ENCODE measurements around the gene KLF5. TPM values are rescaled to one million over a fixed set of nuclear protein-coding genes. Genes with fewer than 3 reads are reported as not detected.

Gene KLF5
- total and polyA plus RNA-seq, 4 experiments from 2014 or later = 0.83 to 5.4 (median 4.2) TPM

DNA sequence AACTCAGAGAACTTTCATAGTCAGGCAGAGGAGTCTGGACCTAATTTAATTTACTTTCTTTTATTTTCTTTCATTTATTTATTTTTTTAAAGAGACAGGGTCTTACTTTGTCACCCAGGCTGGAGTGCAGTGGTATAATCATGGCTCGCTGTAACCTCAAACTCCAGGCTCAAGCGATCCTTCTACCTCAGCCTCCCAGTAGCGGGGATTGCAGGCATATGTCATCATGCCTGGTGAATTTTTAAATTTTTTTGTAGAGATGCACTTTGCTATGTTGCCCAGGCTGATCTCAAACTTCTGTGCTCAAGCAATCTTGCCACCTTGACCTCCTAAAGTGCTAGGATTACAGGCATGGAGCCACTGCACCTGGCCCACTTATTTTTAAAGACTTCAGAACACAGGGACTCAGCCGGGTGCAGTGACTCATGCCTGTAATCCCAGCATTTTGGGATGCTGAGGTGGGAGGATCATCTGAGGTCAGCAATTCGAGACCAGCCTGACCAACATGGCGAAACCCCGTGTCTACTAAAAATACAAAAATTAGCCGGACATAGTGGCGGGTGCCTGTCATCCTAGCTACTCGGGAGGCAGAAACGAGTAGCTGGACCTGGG lies 50.6 kb downstream of the KLF5 start:
- H3K27ac Mint-ChIP-seq = no peak overlapping the region
- H3K27ac ChIP-seq (ENCODE audit: low read depth, low read length) = no peak overlapping the region
- H3K36me3 Mint-ChIP-seq = no peaks in the 10 kb centered on the region
- no peak for DNase-seq
- H3K27me3 ChIP-seq (ENCODE audit: insufficient read depth, low read length) = no peaks in the 10 kb centered on the region
- no peaks in the 10 kb centered on the region for H3K9me3 Mint-ChIP-seq
- intact Hi-C loops (cut with micrococcal nuclease) = no loop called here
- CTCF ChIA-PET (ENCODE audit: partially characterized antibody) = no interaction called here
- no peak overlapping the region for H3K4me3 Mint-ChIP-seq
- no peaks in the 10 kb centered on the region for H3K4me1 ChIP-seq (ENCODE audit: insufficient read depth, low read length)
- POLR2A ChIA-PET (ENCODE audit: partially characterized antibody) = no interaction called here
- H3K36me3 ChIP-seq (ENCODE audit: insufficient read depth, low read length) = no peaks in the 10 kb centered on the region
- no peaks in the 10 kb centered on the region for H3K9me3 ChIP-seq (ENCODE audit: control insufficient read depth in 1 of 2, low read length in 2 of 2)
- H3K4me3 ChIP-seq (ENCODE audit: low read length in 2 of 2) = no peak overlapping the region
- H3K27me3 Mint-ChIP-seq = peaks cover 1 to 7% of the 10 kb centered on the region in 2 donors
- no peaks in the 10 kb centered on the region for H3K4me1 Mint-ChIP-seq

DNA sequence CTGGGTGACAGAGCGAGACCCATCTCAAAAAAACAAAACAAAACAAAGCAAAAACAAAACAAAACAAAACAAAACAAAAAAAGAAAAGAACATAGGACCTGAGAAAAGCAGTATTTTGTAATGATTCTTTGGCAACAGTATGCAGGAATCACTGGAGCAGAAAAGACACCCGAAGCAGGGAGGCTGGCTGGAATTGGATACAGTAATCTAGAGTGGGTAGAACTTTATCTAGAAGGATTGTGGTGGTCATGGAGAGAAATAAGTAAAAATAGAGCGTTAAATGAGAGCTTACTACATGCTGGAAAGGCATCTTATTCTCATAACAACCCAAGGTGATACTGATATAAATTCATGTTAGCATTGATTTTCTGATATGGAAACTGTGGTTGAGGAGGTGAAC lies 51.2 kb downstream of the KLF5 start:
- Mint-ChIP-seq H3K9me3 (no peaks in the 10 kb centered on the region), H3K4me3 (no peak overlapping the region), H3K27me3 (peaks cover 1 to 7% of the 10 kb centered on the region in 2 donors), H3K27ac (no peak overlapping the region), H3K4me1 (no peaks in the 10 kb centered on the region), H3K36me3 (no peaks in the 10 kb centered on the region)
- Histone ChIP-seq H3K27me3 (ENCODE audit: insufficient read depth, low read length) (no peaks in the 10 kb centered on the region), H3K27ac (ENCODE audit: low read depth, low read length) (no peak overlapping the region), H3K4me3 (ENCODE audit: low read length in 2 of 2) (no peak overlapping the region), H3K36me3 (ENCODE audit: insufficient read depth, low read length) (no peaks in the 10 kb centered on the region), H3K9me3 (ENCODE audit: control insufficient read depth in 1 of 2, low read length in 2 of 2) (no peaks in the 10 kb centered on the region), H3K4me1 (ENCODE audit: insufficient read depth, low read length) (no peaks in the 10 kb centered on the region)
- intact Hi-C loops (cut with micrococcal nuclease) = no loop called here
- POLR2A ChIA-PET (ENCODE audit: partially characterized antibody) = no interaction called here
- CTCF ChIA-PET (ENCODE audit: partially characterized antibody) = no interaction called here
- no peak for DNase-seq

DNA sequence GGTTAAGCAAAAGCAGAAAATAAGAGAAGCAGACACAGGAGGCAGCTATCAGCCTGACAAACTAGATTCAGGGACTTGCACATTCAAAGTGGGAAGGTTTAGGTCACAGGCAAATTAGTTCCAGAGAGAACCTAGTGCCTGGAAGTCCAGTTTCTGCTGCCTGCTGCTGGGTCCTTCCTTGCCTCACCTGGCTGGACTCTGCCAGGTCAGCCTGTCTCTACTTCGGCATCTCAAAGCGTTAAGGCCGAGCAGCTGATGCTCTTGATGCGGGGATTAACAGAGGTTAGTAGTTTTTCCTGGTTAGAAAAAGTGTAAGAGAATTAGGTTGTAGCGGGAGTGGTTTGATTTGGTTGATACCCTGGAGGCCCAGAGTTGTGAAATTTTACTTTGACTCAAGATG lies 52.0 kb downstream of the KLF5 start:
- Mint-ChIP-seq H3K9me3 (no peaks in the 10 kb centered on the region), H3K4me3 (no peak overlapping the region), H3K4me1 (no peaks in the 10 kb centered on the region), H3K27me3 (peaks cover 1 to 7% of the 10 kb centered on the region in 2 donors), H3K27ac (no peak overlapping the region), H3K36me3 (no peaks in the 10 kb centered on the region)
- no peak overlapping the region for H3K27ac ChIP-seq (ENCODE audit: low read depth, low read length)
- H3K4me3 ChIP-seq (ENCODE audit: low read length in 2 of 2) = no peak overlapping the region
- no peaks in the 10 kb centered on the region for H3K27me3 ChIP-seq (ENCODE audit: insufficient read depth, low read length)
- CTCF ChIA-PET (ENCODE audit: partially characterized antibody) = no interaction called here
- POLR2A ChIA-PET (ENCODE audit: partially characterized antibody) = no interaction called here
- intact Hi-C loops (cut with micrococcal nuclease) = no loop called here
- DNase-seq = no peak
- no peaks in the 10 kb centered on the region for H3K9me3 ChIP-seq (ENCODE audit: control insufficient read depth in 1 of 2, low read length in 2 of 2)
- no peaks in the 10 kb centered on the region for H3K36me3 ChIP-seq (ENCODE audit: insufficient read depth, low read length)
- H3K4me1 ChIP-seq (ENCODE audit: insufficient read depth, low read length) = no peaks in the 10 kb centered on the region

DNA sequence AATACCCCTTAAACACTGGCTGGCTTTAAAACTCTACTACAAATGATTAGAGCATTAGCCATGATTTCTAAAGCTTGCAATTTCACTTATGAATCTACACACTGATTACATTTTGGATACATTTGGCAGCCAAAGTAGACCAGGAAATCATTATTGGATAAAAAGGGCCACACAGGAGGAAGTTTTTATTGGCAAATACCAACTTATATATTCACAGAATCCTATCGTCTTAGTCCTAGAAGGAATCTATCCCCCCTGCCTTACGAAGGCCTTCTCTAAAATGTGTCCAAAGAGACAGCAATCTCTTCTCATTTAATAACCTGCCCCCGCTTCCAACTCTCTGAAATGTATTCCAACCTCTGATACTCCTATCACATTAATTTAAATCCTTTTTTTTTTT lies 52.5 kb downstream of the KLF5 start:
- no peak for DNase-seq
- peaks cover 1 to 7% of the 10 kb centered on the region in 2 donors for H3K27me3 Mint-ChIP-seq
- Histone ChIP-seq H3K36me3 (ENCODE audit: insufficient read depth, low read length) (no peaks in the 10 kb centered on the region), H3K27me3 (ENCODE audit: insufficient read depth, low read length) (no peaks in the 10 kb centered on the region), H3K27ac (ENCODE audit: low read depth, low read length) (no peak overlapping the region), H3K4me1 (ENCODE audit: insufficient read depth, low read length) (no peaks in the 10 kb centered on the region), H3K9me3 (ENCODE audit: control insufficient read depth in 1 of 2, low read length in 2 of 2) (no peaks in the 10 kb centered on the region), H3K4me3 (ENCODE audit: low read length in 2 of 2) (no peak overlapping the region)
- no peaks in the 10 kb centered on the region for H3K36me3 Mint-ChIP-seq
- intact Hi-C loops (cut with micrococcal nuclease) = no loop called here
- no peak overlapping the region for H3K4me3 Mint-ChIP-seq
- H3K27ac Mint-ChIP-seq = no peak overlapping the region
- ChIA-PET CTCF (ENCODE audit: partially characterized antibody) (no interaction called here), POLR2A (ENCODE audit: partially characterized antibody) (no interaction called here)
- no peaks in the 10 kb centered on the region for H3K4me1 Mint-ChIP-seq
- H3K9me3 Mint-ChIP-seq = no peaks in the 10 kb centered on the region

DNA sequence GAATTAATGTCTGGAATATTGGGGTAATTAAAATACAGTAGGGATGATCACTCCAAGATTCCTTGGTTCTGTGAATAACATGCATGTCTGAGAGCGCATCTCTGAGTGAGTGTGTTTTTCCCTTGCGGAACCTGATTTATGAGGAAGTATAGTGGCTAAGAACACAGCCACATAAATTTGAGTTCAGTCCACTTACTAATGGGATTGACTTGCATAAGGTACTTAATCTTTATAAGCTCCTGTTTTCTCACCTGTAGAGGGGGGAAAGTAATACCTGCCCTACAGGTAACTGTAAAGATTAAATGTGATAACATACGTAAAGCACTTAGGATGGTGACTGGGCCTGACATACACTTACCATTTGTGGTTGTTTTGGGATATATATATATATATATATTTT lies 60.8 kb downstream of the KLF5 start:
- ChIA-PET CTCF (ENCODE audit: partially characterized antibody) (no interaction called here), POLR2A (ENCODE audit: partially characterized antibody) (no interaction called here)
- Histone ChIP-seq H3K4me3 (ENCODE audit: low read length in 2 of 2) (no peak overlapping the region), H3K27ac (ENCODE audit: low read depth, low read length) (no peak overlapping the region), H3K9me3 (ENCODE audit: control insufficient read depth in 1 of 2, low read length in 2 of 2) (no peaks in the 10 kb centered on the region), H3K4me1 (ENCODE audit: insufficient read depth, low read length) (no peaks in the 10 kb centered on the region), H3K27me3 (ENCODE audit: insufficient read depth, low read length) (no peaks in the 10 kb centered on the region), H3K36me3 (ENCODE audit: insufficient read depth, low read length) (no peaks in the 10 kb centered on the region)
- H3K36me3 Mint-ChIP-seq = no peaks in the 10 kb centered on the region
- H3K27me3 Mint-ChIP-seq = peaks cover 0 to 2% of the 10 kb centered on the region in 2 donors
- no peak overlapping the region for H3K27ac Mint-ChIP-seq
- DNase-seq = no peak
- no peaks in the 10 kb centered on the region for H3K9me3 Mint-ChIP-seq
- no peak overlapping the region for H3K4me3 Mint-ChIP-seq
- intact Hi-C loops (cut with micrococcal nuclease) = no loop called here
- H3K4me1 Mint-ChIP-seq = no peaks in the 10 kb centered on the region

Data from CD4-positive, alpha-beta memory T cell (primary cell).